Subcutaneous abdominal adipose tissue (tissue), 5 donors: Measurements from ENCODE around the gene GPC1.

ENCODE experiments used
- H3K27ac ChIP-seq: one replicate; pipeline ENCODE4 v1.7.0; 2013; ENCODE audit warnings: low read depth, mild to moderate bottlenecking, inconsistent platforms, low read length, moderate library complexity
- H3K27me3 ChIP-seq, 5 donors: one replicate each; pipeline ENCODE4 v1.7.0; 2013; ENCODE audit warnings: low read length in 5 of 5, inconsistent platforms in 1 of 5; ENCODE audit not compliant: control insufficient read depth in 5 of 5, insufficient read depth in 4 of 5
- H3K36me3 ChIP-seq, 5 donors: one replicate each; pipeline ENCODE4 v1.7.0; 2013; ENCODE audit warnings: low read length in 5 of 5; ENCODE audit not compliant: control insufficient read depth in 5 of 5, insufficient read depth in 5 of 5
- H3K4me1 ChIP-seq, 5 donors: one replicate each; pipeline ENCODE4 v1.7.0; 2013; ENCODE audit warnings: low read length in 5 of 5, mild to moderate bottlenecking in 3 of 5, moderate library complexity in 1 of 5; ENCODE audit not compliant: control insufficient read depth in 5 of 5, insufficient read depth in 5 of 5
- H3K4me3 ChIP-seq, 5 donors: one replicate each; pipeline ENCODE4 v1.7.0; 2013; ENCODE audit warnings: low read length in 5 of 5, low read depth in 1 of 5
- H3K9ac ChIP-seq, 5 donors: one replicate each; pipeline ENCODE4 v1.7.0; 2013; ENCODE audit warnings: low read length in 5 of 5, mild to moderate bottlenecking in 4 of 5, moderate library complexity in 3 of 5
- H3K9me3 ChIP-seq, 5 donors: one replicate each; pipeline ENCODE4 v1.7.0; 2013; ENCODE audit warnings: low read length in 5 of 5; ENCODE audit not compliant: control insufficient read depth in 5 of 5
- donor health status: healthy.
- donor health status: healthy.
- donor health status: healthy.
- donor health status: healthy.
- donor health status: healthy.

The GPC1 gene

DNA sequence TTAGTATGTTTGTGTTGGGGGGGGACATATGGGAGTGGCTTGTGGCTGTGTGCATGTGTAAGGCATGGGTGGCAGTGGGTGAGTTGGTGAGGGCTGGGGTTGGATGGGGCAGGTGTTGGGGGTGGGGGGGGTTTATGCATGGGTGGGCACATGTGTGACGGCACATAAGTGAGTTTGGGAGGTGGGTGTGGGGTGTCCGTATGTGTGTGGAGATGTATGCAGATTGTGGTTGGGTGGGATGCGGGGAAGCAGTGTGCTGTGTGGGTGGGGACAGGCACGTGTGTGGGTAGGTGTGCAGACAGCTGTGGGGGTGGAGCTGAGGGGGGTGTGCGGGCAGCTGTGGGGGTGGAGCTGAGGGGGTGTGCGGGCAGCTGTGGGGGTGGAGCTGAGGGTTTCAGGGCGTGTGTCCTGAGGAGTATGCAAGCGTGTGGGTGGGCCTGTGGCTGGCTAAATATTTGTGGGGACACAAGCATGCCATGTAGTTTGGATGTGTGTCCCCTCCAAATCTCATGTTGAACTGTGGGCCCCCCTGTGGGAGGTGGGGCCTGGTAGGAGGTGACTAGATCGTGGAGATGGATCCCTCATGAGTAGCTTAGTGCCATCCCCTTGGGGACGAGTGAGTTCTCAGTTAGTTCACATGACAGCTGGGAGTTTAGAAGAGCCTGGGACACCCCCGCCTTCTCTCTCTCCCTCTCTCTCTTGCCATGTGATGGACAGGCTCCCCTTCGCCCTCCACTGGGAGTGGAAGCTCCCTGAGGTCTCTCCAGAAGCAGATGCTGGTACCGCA, 62.9 kb downstream of the GPC1 start:
- H3K27me3 ChIP-seq = no peaks in the 10 kb centered on the region
- no peak overlapping the region for H3K9ac ChIP-seq
- peaks cover 0 to 3% (median 0%) of the 10 kb centered on the region in 5 donors for H3K9me3 ChIP-seq
- no peak overlapping the region for H3K4me3 ChIP-seq
- no peaks in the 10 kb centered on the region for H3K4me1 ChIP-seq
- no peak overlapping the region for H3K27ac ChIP-seq
- H3K36me3 ChIP-seq = peaks cover 0 to 57% (median 18%) of the 10 kb centered on the region in 5 donors

- Histone ChIP-seq H3K27ac (no peak overlapping the region), H3K36me3 (peaks cover 0 to 55% (median 18%) of the 10 kb centered on the region in 5 donors), H3K4me1 (no peaks in the 10 kb centered on the region), H3K9ac (no peak overlapping the region), H3K27me3 (no peaks in the 10 kb centered on the region), H3K9me3 (no peaks in the 10 kb centered on the region), H3K4me3 (no peak overlapping the region)
These were observed 63.4 kb downstream of the GPC1 start for GRCh38 chr2:240498958-240499260.

DNA sequence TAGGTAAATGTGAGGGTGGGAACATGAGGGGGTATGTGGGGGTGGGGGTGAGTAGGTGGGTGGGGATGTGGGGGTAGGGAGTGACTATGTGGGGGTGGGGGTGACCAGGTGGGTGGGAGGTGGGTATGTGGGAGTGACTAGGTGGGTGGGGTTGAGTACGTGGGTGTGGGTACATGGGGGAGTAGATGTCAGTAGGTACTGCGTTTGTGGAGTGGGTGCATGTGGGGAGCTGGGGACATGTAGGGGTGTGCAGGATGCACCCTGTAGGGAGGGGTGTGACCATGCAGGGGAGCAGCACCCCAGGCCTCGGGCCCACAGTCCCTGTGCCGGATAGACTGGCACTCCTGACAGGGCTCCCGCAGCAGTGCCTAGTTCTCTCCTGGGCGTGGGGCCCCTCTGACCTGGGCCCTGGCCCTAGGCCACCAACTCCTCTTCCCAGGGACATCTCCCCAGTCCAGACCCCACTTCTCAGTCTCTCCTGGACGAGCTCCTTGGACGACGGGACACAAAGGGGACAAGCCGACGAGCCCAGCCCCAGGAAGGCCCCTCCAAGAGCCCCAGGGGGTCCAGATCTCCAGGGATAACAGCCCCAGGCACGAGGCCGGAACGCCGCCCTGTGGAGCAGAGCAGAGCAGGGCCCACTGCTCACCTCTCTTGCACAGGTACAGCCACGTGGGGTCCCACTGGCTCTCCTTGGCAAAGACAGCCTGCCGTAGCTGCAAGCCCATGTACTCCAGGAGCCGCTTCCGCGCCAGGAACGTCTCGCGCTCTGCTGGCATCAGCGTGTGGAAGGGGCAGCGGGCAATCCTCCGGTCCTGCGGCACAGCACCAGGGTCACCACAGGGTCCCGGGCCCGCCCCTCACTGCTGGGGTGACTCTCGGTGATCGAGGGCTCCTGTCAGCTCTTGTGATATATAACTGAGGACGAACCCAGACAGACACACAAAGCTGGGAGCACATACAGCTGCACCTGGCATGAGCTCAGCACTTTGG, 64.1 kb downstream of the GPC1 start:
- no peaks in the 10 kb centered on the region for H3K4me1 ChIP-seq
- H3K27me3 ChIP-seq = no peaks in the 10 kb centered on the region
- no peak overlapping the region for H3K4me3 ChIP-seq
- H3K36me3 ChIP-seq = peaks cover 0 to 51% (median 18%) of the 10 kb centered on the region in 5 donors
- no peaks in the 10 kb centered on the region for H3K9me3 ChIP-seq
- H3K27ac ChIP-seq = no peak overlapping the region
- no peak overlapping the region for H3K9ac ChIP-seq

- no peak overlapping the region for H3K27ac ChIP-seq
- no peaks in the 10 kb centered on the region for H3K27me3 ChIP-seq
- no peaks in the 10 kb centered on the region for H3K9me3 ChIP-seq
- H3K36me3 ChIP-seq = peaks cover 0 to 51% (median 18%) of the 10 kb centered on the region in 5 donors
- H3K9ac ChIP-seq = no peak overlapping the region
- no peaks in the 10 kb centered on the region for H3K4me1 ChIP-seq
- no peak overlapping the region for H3K4me3 ChIP-seq
These were observed 65.3 kb downstream of the GPC1 start for GRCh38 chr2:240500561-240501423.

DNA sequence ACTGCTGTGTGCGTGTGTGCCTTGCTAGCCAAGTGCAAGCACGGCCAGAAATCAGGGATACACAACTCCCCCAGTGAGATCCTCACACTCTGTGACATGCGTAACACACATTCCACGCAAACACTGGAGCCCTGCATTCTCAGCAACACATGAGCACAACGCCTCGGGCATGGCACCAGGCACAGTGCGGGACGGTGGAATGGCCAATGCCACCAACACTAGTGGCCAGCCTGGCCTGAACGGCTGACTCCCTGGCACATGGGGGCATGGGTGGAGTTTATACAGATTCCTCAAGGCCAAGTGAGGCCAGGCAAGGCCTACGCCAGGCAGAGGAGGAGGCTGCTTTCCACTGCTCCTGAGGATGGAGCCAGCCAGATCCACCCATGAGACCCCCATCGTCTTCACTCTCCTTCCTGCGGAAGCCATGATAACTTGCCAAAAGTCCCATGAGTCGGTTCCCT, 66.1 kb downstream of the GPC1 start:
- Histone ChIP-seq H3K9me3 (no peaks in the 10 kb centered on the region), H3K27ac (no peak overlapping the region), H3K9ac (no peak overlapping the region), H3K36me3 (peaks cover 0 to 48% (median 18%) of the 10 kb centered on the region in 5 donors), H3K4me3 (no peak overlapping the region), H3K27me3 (no peaks in the 10 kb centered on the region), H3K4me1 (no peaks in the 10 kb centered on the region)

DNA sequence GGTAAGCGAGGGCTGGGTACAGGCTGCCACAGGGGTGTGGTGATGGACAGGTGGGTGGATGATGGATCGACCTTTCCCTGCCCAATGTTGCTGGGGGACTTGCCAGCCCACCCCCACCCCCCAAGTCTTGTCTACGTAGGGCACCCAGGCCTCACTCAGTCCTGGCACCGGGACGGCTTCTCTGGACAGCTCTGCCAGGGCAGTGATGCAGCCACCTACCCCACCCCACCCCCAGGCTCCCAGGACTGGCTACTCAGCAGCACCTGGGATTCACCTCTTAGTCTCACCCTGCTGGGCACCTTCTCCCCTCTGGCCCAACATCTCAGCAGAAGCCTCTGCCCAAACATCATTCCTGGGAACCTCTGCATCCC, 66.6 kb downstream of the GPC1 start:
- Histone ChIP-seq H3K36me3 (peaks cover 0 to 43% (median 18%) of the 10 kb centered on the region in 5 donors), H3K9me3 (no peaks in the 10 kb centered on the region), H3K27ac (no peak overlapping the region), H3K9ac (no peak overlapping the region), H3K4me3 (no peak overlapping the region), H3K27me3 (no peaks in the 10 kb centered on the region), H3K4me1 (no peaks in the 10 kb centered on the region)

DNA sequence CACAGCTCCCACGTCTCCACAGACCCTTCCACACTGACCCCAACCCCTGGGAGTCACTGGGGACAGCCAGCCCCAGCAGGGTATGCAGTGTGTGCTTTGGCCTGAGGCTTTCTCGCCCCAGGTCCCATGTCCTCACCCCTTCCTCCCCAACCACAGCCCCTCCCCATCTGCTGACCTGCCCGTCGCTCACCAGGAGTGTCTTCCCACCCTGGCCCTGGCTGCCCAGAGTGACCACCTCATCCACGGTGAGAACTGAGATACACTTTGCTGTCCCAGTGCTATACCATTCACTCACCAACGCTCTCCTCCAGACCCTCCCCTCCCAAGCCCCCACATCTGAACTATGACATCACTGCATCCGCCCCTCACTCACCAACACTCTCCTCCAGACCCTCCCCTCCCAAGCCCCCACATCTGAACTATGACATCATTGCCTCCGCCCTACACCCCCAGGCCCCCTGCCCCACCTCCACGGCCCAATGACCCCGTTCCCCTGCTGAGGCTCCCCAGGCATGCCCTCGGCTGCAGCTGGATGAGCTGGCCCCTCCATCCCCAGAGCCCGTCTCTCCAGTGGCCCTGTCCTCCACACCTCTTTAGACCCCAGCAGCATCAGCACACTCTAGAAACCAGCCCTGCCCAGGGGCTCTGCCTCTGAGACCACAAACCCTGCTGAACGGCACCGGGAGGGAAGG, 67.1 kb downstream of the GPC1 start:
- Histone ChIP-seq H3K4me3 (no peak overlapping the region), H3K4me1 (no peaks in the 10 kb centered on the region), H3K9ac (no peak overlapping the region), H3K36me3 (peaks cover 0 to 38% (median 18%) of the 10 kb centered on the region in 5 donors), H3K27ac (no peak overlapping the region), H3K27me3 (no peaks in the 10 kb centered on the region), H3K9me3 (no peaks in the 10 kb centered on the region)

- Histone ChIP-seq H3K4me3 (no peak overlapping the region), H3K27me3 (no peaks in the 10 kb centered on the region), H3K9me3 (no peaks in the 10 kb centered on the region), H3K27ac (no peak overlapping the region), H3K4me1 (no peaks in the 10 kb centered on the region), H3K9ac (no peak overlapping the region), H3K36me3 (peaks cover 0 to 34% (median 18%) of the 10 kb centered on the region in 5 donors)
These were observed 67.9 kb downstream of the GPC1 start for GRCh38 chr2:240503375-240503774.

DNA sequence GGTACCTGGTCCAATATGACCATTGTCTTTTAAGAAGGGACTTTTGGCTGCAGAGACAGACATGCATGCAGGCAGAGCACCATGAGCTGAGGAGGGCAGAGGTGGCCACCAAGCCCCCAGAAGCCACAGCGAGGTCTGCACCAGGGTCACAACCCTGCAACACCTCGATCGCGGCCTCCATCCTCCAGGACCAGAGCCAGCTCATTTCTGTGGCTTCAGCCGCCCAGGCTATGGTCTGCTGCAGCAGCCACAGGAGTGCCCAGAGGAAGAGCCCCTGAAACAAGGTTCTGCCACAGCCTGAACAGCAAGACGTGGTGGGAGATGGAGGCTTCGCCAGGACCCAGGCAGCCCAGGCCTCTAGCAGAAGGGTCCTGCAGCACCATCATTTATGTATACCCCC, 68.4 kb downstream of the GPC1 start:
- Histone ChIP-seq H3K27ac (no peak overlapping the region), H3K4me1 (no peaks in the 10 kb centered on the region), H3K9me3 (no peaks in the 10 kb centered on the region), H3K9ac (no peak overlapping the region), H3K27me3 (no peaks in the 10 kb centered on the region), H3K4me3 (no peak overlapping the region), H3K36me3 (peaks cover 0 to 30% (median 13%) of the 10 kb centered on the region in 5 donors)
